Bronchial epithelial cell (primary cell): ENCODE data around the gene THBS1. TPM values are rescaled to one million over a fixed set of nuclear protein-coding genes. Genes with fewer than 3 reads are reported as not detected.

ENCODE experiments used
- DNase-seq: peaks from one replicate; pipeline ENCODE4 v3.0.0-alpha.2; 2010; ENCODE audit warnings: low read depth
- FAIRE-seq: peaks from 2 replicates; lab custom pipeline; 2011; peaks lifted over from hg19 to GRCh38; lab: Jason Lieb, UNC
- H3K27me3 ChIP-seq: 2 replicates; pipeline ENCODE4 v1.5.1; 2011; ENCODE audit warnings: low read length; ENCODE audit not compliant: control insufficient read depth, insufficient read depth
- H3K36me3 ChIP-seq: 2 replicates; pipeline ENCODE4 v1.5.1; 2011; ENCODE audit warnings: low read length; ENCODE audit not compliant: control insufficient read depth, insufficient read depth
- H3K4me3 ChIP-seq: 2 replicates; pipeline ENCODE4 v1.5.1; 2011; ENCODE audit warnings: mild to moderate bottlenecking, low read depth, low read length, control low read depth
- total RNA-seq: library from RNA; depleted of rRNA; stranded (reverse); fragments of >200 nt; gene quantifications from 2 replicates; pipeline ENCODE4 v1.2.1, GENCODE V29; 2014
- TF ChIP-seq, protein P1 (sequence below): IDR thresholded peaks from 2 replicates; pipeline ENCODE4 v1.5.1; 2011; ENCODE audit warnings: mild to moderate bottlenecking, moderate library complexity, low read length, control low read depth, inconsistent platforms; ENCODE audit not compliant: insufficient read depth, severe bottlenecking

Gene THBS1
- 37.8 and 162 TPM in 2 replicates for total RNA-seq

DNA sequence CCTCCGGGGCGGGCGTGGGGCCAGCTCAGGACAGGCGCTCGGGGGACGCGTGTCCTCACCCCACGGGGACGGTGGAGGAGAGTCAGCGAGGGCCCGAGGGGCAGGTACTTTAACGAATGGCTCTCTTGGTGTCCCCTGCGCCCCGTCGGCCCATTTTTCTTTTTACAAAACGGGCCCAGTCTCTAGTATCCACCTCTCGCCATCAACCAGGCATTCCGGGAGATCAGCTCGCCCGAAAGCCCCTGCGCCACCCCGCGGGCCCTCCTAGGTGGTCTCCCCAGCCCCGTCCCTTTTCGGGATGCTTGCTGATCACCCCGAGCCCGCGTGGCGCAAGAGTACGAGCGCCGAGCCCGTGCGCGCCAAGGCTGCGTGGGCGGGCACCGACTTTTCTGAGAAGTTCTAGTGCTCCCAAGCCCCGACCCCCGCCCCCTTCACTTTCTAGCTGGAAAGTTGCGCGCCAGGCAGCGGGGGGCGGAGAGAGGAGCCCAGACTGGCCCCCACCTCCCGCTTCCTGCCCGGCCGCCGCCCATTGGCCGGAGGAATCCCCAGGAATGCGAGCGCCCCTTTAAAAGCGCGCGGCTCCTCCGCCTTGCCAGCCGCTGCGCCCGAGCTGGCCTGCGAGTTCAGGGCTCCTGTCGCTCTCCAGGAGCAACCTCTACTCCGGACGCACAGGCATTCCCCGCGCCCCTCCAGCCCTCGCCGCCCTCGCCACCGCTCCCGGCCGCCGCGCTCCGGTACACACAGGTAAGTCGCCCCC lies at the start of gene THBS1:
Gene THBS1, plus strand, starts transcription at position 595 of the 757 bp plus-strand sequence. CDS start 779 bp downstream, outside the sequence.
- TF ChIP-seq, protein P1, sequence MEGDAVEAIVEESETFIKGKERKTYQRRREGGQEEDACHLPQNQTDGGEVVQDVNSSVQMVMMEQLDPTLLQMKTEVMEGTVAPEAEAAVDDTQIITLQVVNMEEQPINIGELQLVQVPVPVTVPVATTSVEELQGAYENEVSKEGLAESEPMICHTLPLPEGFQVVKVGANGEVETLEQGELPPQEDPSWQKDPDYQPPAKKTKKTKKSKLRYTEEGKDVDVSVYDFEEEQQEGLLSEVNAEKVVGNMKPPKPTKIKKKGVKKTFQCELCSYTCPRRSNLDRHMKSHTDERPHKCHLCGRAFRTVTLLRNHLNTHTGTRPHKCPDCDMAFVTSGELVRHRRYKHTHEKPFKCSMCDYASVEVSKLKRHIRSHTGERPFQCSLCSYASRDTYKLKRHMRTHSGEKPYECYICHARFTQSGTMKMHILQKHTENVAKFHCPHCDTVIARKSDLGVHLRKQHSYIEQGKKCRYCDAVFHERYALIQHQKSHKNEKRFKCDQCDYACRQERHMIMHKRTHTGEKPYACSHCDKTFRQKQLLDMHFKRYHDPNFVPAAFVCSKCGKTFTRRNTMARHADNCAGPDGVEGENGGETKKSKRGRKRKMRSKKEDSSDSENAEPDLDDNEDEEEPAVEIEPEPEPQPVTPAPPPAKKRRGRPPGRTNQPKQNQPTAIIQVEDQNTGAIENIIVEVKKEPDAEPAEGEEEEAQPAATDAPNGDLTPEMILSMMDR: no peak
- FAIRE-seq (no peak), DNase-seq (peak; percentile 66)

GRCh38 chr15:39534996-39535395 lies 45.9 kb upstream of the THBS1 start:
- Histone ChIP-seq H3K27me3 (no peaks in the 10 kb centered on the region), H3K4me3 (no peak overlapping the region), H3K36me3 (no peaks in the 10 kb centered on the region)
- TF ChIP-seq, protein P1: no peak
- FAIRE-seq: no peak
- DNase-seq: peak; percentile 15

More for the DNA sequence above, at the start of gene THBS1:
- Histone ChIP-seq H3K36me3 (peaks cover 20% of the 10 kb centered on the region), H3K4me3 (peak within 1 kb of the TSS; percentile 58), H3K27me3 (no peaks in the 10 kb centered on the region)

DNA sequence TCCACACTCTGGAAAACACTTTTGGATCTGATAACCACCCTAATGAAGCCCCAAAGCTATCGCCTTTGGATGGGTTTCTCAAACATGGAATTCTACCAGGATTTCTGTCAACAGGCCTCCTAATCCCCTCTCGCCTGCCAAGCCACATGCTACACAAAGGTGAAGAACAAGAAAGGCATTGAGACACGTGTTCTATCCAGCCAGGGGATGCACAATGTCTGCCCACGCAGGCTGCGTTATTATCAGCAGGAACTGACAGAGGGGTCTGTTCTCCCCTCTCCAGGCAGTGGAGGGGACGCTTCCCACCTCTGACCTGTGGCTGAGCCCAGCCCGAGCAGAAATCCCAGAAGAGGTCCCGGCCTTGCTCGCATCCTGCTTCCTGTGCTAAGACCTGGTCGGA lies 45.4 kb upstream of the THBS1 start:
- no peak for DNase-seq
- FAIRE-seq: no peak
- Histone ChIP-seq H3K36me3 (no peaks in the 10 kb centered on the region), H3K4me3 (no peak overlapping the region), H3K27me3 (no peaks in the 10 kb centered on the region)
- TF ChIP-seq, protein P1: no peak

GRCh38 chr15:39538936-39539335 lies 41.9 kb upstream of the THBS1 start:
- H3K27me3 ChIP-seq: no peaks in the 10 kb centered on the region
- FAIRE-seq: no peak
- H3K36me3 ChIP-seq: no peaks in the 10 kb centered on the region
- DNase-seq: no peak
- TF ChIP-seq, protein P1: no peak
- H3K4me3 ChIP-seq: no peak overlapping the region

GRCh38 chr15:39539466-39539865 lies 41.4 kb upstream of the THBS1 start:
- DNase-seq (no peak), FAIRE-seq (peak; percentile 66)
- Histone ChIP-seq H3K4me3 (no peak overlapping the region), H3K36me3 (no peaks in the 10 kb centered on the region), H3K27me3 (no peaks in the 10 kb centered on the region)
- TF ChIP-seq, protein P1: no peak
